HL-60 (cell line): ENCODE data around the gene DLK1.

Source experiments
- GABPA ChIP-seq: IDR thresholded peaks from 2 replicates; pipeline ENCODE4 v1.6.1; 2012; ENCODE audit warnings: low read depth
- POLR2AphosphoS5 ChIP-seq: IDR thresholded peaks from 2 replicates; pipeline ENCODE4 v1.6.1; 2012; ENCODE audit warnings: low read depth
- SPI1 ChIP-seq: IDR thresholded peaks from 2 replicates; pipeline ENCODE4 v1.6.1; 2012; ENCODE audit warnings: low read depth, mild to moderate bottlenecking, borderline replicate concordance
- TF ChIP-seq, protein P1 (sequence below): IDR thresholded peaks from one replicate; pipeline ENCODE4 v1.5.1; 2011; ENCODE audit warnings: low read length, control low read depth, inconsistent platforms; ENCODE audit not compliant: insufficient read depth
- TF ChIP-seq, protein P2 (sequence below): IDR thresholded peaks from 2 replicates; pipeline ENCODE4 v1.6.1; 2012; ENCODE audit warnings: low read depth; ENCODE audit not compliant: insufficient replicate concordance

DNA sequence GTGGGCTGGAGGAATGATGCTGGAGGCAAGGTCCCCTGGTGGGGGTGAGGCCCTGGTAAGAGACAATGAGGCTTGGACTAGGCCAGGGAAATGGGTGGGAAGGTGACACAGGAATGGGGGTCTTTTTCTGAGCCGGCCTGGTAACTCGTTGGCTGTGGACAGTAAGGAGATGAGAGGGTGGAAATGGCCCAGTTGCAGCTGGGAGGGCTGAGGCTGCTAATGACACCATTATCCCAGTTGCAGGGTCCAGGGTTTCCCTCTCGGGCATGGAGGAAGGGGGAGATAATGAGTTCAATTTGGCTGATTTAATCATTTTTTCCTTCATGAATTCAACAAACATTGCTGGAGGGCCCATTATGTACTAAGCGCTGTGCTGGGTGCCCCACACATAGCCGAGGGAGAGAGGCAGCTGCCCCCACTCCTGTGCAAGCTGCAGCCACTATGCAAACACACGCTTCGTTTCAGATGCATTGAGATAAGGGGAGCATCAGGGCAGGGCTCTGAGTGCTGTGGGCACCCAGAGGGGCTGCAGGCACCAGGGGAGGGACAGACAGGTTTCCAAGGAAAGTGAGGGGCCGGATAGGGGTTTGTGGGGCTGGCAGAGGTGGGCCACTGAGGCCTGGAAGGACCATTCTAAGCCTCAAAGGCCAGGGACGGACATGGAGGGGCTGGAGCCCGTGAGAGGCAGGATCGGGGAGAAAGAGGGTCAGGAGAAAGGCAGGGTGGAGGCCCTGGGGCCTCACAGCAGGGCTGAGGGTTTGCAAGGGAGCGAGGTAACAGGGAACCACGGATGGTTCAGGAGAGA is 56.0 kb downstream of the DLK1 start:
- TF ChIP-seq GABPA (no peak), POLR2AphosphoS5 (no peak), SPI1 (no peak)
- TF ChIP-seq, protein P1, sequence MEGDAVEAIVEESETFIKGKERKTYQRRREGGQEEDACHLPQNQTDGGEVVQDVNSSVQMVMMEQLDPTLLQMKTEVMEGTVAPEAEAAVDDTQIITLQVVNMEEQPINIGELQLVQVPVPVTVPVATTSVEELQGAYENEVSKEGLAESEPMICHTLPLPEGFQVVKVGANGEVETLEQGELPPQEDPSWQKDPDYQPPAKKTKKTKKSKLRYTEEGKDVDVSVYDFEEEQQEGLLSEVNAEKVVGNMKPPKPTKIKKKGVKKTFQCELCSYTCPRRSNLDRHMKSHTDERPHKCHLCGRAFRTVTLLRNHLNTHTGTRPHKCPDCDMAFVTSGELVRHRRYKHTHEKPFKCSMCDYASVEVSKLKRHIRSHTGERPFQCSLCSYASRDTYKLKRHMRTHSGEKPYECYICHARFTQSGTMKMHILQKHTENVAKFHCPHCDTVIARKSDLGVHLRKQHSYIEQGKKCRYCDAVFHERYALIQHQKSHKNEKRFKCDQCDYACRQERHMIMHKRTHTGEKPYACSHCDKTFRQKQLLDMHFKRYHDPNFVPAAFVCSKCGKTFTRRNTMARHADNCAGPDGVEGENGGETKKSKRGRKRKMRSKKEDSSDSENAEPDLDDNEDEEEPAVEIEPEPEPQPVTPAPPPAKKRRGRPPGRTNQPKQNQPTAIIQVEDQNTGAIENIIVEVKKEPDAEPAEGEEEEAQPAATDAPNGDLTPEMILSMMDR: no peak
- TF ChIP-seq, protein P2, sequence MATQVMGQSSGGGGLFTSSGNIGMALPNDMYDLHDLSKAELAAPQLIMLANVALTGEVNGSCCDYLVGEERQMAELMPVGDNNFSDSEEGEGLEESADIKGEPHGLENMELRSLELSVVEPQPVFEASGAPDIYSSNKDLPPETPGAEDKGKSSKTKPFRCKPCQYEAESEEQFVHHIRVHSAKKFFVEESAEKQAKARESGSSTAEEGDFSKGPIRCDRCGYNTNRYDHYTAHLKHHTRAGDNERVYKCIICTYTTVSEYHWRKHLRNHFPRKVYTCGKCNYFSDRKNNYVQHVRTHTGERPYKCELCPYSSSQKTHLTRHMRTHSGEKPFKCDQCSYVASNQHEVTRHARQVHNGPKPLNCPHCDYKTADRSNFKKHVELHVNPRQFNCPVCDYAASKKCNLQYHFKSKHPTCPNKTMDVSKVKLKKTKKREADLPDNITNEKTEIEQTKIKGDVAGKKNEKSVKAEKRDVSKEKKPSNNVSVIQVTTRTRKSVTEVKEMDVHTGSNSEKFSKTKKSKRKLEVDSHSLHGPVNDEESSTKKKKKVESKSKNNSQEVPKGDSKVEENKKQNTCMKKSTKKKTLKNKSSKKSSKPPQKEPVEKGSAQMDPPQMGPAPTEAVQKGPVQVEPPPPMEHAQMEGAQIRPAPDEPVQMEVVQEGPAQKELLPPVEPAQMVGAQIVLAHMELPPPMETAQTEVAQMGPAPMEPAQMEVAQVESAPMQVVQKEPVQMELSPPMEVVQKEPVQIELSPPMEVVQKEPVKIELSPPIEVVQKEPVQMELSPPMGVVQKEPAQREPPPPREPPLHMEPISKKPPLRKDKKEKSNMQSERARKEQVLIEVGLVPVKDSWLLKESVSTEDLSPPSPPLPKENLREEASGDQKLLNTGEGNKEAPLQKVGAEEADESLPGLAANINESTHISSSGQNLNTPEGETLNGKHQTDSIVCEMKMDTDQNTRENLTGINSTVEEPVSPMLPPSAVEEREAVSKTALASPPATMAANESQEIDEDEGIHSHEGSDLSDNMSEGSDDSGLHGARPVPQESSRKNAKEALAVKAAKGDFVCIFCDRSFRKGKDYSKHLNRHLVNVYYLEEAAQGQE: no peak
